HG02970 (cell line): ENCODE measurements around the gene CIC.

ENCODE experiments used
- ATAC-seq: cut with Tn5 transposase; IDR thresholded peaks from one replicate; pipeline ENCODE4 v1.9.1; 2021; ENCODE audit warnings: mild to moderate bottlenecking, moderate library complexity, moderate number of reproducible peaks; ENCODE audit not compliant: unreplicated experiment, low FRiP score

Gene CIC

DNA sequence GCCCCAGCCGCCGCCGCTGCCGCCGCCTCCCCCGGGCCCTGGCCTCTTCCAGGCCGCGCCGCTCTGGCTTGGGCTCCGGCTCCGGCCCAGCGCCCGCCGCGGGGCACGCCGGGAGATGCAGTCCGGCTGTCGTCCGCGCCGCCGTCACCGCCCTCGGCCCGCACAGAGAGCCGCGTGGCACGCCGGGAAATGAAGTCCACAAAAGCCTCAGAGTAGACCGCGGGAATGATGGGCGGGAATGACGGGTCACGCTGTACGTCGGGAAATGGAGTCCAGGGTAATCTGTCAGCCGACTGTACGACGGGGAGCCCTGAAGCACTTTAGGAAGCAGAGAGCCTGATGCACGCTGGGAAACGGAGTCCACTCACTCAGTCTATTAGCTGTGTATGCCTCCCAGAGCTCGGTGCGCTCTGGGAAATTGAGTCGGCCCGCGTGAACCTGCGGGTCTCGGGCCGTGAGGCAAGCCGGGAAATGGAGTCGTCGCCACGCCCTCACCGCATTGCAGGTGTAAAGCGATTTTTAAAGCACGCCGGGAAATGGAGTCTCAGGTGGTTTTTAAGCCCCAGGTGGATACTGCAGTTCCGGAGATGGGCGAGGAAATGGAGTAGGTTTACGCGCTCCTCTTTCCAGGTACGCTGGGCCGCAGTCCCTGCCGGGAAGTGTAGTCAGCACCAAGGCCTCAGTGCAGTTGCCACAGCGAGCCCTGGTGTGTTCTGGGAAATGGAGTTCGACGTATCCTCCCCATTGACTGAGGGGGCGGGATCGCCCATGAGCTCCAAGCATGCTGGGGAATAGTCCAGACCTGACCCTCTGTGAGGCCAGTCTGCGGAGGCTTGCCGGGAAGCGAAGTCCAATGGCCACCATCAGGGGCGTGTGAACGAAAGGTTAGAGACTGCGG, 26.3 kb upstream of the CIC start, which contains the start of gene GSK3A:
GSK3A (minus strand) TSS at position 91 of the 898 bp plus-strand sequence. CDS start 137 bp downstream, outside the sequence.
- ATAC-seq, result peak; percentile 64

- ATAC-seq, result peak; percentile 37
These were observed 24.5 kb upstream of the CIC start for GRCh38 chr19:42244347-42245220.

DNA sequence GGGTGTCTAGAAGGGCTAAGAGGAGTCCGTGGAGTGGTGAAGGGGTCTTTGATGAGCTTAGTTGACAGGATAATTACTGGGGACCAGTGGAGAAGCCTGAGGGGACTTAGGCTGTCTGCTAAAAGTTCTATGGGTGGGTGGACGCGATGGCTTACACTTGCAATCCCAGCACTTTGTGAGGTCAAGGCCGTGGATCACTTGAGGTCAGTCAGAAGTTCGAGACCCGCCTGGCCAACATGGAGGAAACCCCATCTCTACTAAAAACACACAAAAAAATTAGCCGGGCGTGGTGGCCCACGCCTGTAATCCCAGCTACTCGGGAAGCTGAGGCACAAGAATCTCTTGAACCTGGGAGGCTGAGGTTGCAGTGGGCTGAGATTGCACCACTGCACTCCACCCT, 23.8 kb upstream of the CIC start:
- no peak for ATAC-seq

GRCh38 chr19:42246143-42246921, 22.7 kb upstream of the CIC start:
- no peak for ATAC-seq

DNA sequence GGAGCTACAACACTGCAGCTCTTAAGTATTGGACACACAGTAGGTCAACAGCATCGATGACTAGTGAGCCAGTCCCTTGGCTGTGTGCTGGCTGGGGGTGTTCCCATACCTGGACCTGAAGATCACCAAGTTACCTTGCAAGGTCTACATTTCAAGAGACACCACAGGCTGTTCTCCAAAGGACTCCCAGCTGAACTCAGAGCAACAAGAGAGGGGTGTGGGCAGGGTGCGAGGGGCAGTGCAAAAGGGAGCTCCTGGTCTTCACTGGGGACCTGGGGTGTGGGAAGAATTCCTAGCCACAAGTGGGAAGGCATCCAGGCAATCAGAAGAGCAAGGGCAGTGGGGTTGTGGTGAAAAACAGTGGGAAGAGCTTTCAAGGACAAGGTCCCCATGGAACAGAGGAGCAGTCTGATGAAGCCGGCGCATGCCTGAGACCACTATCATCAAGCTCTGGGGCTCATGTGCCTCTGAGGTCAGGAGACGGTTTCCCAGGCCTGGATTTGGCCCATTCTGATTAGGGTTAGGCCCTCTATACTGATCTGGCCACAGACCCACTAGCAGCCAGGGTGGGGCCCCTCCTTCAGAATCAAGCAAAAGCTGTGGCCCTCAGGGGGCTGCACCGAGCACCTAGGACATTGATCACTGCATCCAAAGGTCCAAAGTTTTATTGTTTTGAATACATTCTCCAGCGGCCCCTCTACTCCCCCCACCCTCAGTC, 22.0 kb upstream of the CIC start:
- no peak for ATAC-seq

DNA sequence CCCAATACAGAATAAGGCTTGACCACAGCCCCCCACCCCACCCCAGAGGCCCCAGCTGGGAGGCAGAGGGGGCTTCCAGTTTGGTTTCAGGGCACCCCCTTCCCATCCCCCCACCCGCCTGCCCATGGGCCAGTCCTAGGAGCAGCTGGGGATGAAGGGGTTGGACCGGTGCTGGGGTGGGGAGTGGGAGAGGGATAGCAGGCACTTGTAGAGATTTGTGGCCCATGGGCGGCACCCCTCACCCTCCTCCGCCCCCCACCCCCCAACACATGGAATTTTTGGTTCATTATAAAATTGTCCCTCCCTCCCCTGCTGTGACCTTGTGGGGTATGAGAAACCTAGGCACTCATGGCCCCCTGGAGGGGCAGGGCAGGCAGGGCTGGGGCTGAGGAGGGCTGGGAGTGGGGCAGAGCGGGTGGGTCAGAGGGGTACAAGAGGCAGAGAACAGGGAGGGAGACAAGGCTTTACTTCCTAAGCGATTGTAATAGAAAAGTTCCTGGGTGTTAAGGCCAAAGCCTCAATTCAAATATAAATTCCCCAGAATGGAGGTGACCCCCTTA, 21.3 kb upstream of the CIC start:
- ATAC-seq, result no peak

DNA sequence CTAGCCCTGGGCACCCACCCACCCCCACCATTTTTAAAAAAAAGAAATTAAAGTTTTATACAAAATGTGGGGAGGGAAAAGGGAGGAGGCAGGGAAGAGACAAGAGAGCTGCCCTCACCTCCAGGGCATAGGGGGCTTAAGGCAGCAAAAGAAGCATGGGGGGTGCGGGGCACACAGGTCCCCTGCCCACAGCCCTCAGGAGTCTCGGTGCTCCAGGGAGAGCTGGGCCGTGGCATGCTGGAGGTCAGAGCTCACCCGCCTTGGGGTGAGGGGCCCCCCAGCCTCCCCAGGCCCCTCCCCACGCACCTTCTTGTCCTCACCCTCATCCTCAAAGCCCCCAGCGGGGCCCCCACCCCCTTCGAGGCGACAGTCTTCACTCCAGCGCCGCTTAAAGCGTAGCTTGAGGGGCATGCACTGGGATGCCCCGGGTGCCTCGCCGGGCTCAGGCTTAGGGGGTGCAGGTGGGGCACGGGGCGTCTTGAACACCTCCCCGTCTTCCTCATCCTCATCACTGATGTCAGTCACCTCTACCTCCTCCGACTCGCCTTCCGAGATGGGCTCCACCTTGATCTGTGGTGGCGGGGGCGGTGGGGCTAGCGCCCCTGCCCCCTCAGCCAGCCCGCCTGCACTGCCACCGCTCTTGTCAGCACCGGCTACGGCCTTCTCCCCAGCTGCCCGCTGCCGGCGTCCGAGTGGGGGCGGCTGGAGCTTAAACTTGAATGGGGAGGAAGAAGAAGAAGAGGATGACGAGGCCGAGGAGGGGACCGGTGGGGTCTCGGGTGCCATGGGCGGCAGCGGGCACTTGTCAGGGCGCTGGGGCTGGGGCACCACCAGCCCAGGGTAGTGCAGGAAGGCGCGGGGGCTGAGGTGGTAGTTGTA, 20.5 kb upstream of the CIC start:
- no peak for ATAC-seq

DNA sequence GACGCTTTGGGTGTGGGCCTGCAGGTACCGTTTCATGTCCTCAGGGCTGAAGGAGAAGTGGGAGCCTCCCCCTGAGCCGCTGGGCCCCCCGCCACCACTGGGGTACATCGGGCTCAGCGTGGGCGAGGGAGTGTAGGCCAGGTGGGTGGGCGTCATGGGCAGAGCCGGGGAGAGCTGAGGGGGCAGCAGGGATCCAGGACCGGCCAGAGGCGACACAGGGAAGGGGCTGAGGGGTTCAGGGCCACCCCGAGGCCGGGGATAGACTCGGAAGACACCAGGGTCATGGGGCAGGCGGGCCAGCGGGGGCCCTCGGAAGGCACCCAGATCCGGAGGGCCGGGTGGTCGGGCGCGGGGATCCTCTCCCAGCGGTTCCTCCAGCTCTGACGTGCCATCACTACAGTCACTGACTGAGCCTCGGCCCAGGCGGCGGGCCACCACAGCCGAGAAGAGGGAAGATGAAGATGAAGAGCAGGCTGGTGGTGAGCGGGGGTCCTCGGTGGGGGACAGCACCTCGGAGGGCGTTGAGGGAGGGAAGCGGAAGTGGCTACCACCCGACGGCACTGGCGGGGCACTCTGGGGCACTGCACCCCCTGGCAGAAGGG, 19.8 kb upstream of the CIC start:
- no peak for ATAC-seq

DNA sequence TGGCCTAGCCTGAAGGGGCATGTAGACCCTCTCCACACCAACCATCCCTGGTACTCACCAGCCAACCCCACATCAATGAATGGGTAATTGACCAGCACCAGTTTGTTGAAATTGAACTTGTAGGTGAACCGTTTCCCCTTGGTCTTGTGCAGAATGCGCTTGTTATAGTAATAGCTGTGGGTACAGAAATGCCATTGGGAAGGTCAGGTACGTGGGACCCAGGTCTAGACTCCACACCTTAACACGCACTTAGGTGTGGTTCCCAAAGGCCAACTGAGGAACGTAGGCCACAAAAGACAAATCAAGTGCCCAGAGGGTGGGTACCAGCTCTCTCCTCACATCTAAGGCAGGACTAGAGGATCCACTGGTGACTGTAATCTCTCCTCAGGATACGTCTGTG, 19.3 kb upstream of the CIC start:
- ATAC-seq, result no peak

GRCh38 chr19:42250183-42250665, 18.8 kb upstream of the CIC start:
- ATAC-seq, result no peak

DNA sequence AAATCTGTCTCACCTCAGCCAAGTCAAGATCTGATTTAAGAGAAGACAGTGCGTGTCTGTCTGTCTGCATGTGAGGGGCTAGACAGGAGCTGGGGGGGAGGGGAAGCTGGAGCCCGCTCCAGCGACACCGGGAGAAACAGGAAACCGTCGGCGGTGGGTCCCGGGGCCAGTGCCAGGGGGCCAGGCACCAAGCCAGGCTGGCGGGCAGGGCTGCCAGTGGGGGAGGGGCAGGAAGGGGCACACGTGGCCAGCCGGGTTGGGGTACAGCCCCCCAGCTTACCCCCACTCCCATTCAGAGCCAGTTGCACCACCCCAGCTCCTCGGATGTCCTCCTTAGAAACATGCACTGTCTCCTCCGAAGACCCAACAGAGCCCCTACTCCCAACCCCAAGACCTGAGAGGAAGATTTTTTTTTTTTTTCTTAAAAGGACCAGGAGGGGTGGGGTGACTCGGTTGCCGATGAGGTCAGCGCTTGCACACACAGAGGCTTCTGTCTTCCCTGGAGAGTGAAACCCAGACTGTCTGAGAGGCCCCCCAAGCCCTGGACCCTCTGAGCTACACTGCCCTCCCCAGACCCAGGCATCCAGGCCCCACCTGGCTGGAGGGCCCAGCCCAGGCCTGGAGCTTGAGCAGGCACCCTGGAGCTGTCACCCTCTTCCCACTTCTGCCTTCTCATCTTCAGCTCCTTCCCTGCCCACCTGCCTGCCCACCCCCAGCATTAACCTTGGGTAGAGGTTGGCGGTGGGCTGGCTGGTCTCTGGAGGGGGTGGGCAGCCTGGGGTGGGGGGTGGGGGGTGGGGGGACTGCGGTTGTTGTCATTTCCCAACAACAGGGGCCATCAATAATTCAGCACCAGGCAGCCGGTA, 18.2 kb upstream of the CIC start:
- no peak for ATAC-seq

- no peak for ATAC-seq
These were observed 17.3 kb upstream of the CIC start for GRCh38 chr19:42251572-42252358.

GRCh38 chr19:42252365-42253244, 16.4 kb upstream of the CIC start:
- no peak for ATAC-seq

- ATAC-seq, result no peak
These were observed 15.6 kb upstream of the CIC start for GRCh38 chr19:42253245-42254088.
